BE2C (cell line): ENCODE measurements around the gene OSBPL6.
A peak's percentile ranks its signal among the peaks of the same experiment; 100 is the strongest.

Experiments used
- DNase-seq: peaks from one replicate; pipeline ENCODE4 v3.0.0-alpha.2; 2020
- H3K27me3 ChIP-seq: fragments of 250-450 bp; sonication (Bioruptor Pico); 2 replicates; pipeline ENCODE4 v1.5.1; 2020; ENCODE audit warnings: mild to moderate bottlenecking
- H3K36me3 ChIP-seq: fragments of 250-450 bp; sonication (Bioruptor Pico); 2 replicates; pipeline ENCODE4 v1.5.1; 2020; ENCODE audit warnings: mild to moderate bottlenecking
- H3K4me1 ChIP-seq: fragments of 250-450 bp; sonication (Bioruptor Pico); 2 replicates; pipeline ENCODE4 v1.5.1; 2020
- H3K4me3 ChIP-seq: 2 replicates; pipeline ENCODE4 v1.5.1; 2011; ENCODE audit warnings: low read depth, low read length
- H3K9me3 ChIP-seq: fragments of 250-450 bp; sonication (Bioruptor Pico); 2 replicates; pipeline ENCODE4 v1.5.1; 2020
- CTCF ChIP-seq: IDR thresholded peaks from 2 replicates; pipeline ENCODE4 v1.5.1; 2012; ENCODE audit warnings: mild to moderate bottlenecking, low read depth, low read length

OSBPL6 gene

GRCh38 chr2:178202927-178203326 is 8.6 kb downstream of the OSBPL6 start:
- H3K4me1 ChIP-seq = no peaks in the 10 kb centered on the region

GRCh38 chr2:178204977-178205376 is 10.7 kb downstream of the OSBPL6 start:
- Histone ChIP-seq H3K9me3 (no peaks in the 10 kb centered on the region), H3K4me1 (no peaks in the 10 kb centered on the region), H3K36me3 (no peaks in the 10 kb centered on the region), H3K4me3 (no peak overlapping the region), H3K27me3 (no peaks in the 10 kb centered on the region)
- TF ChIP-seq CTCF = no peak
- no peak for DNase-seq

More at GRCh38 chr2:178202927-178203326, 8.6 kb downstream of the OSBPL6 start:
- no peaks in the 10 kb centered on the region for H3K27me3 ChIP-seq
- H3K36me3 ChIP-seq = no peaks in the 10 kb centered on the region
- TF ChIP-seq CTCF = no peak
- H3K4me3 ChIP-seq = no peak overlapping the region
- DNase-seq = no peak
- H3K9me3 ChIP-seq = no peaks in the 10 kb centered on the region

GRCh38 chr2:178205853-178206521 is 11.7 kb downstream of the OSBPL6 start:
- Histone ChIP-seq H3K4me3 (no peak overlapping the region), H3K4me1 (no peaks in the 10 kb centered on the region), H3K36me3 (no peaks in the 10 kb centered on the region), H3K27me3 (no peaks in the 10 kb centered on the region), H3K9me3 (no peaks in the 10 kb centered on the region)
- DNase-seq = no peak
- no peak for TF ChIP-seq CTCF

- Histone ChIP-seq H3K36me3 (no peaks in the 10 kb centered on the region), H3K9me3 (no peaks in the 10 kb centered on the region), H3K4me3 (no peak overlapping the region), H3K4me1 (no peaks in the 10 kb centered on the region), H3K27me3 (no peaks in the 10 kb centered on the region)
- no peak for DNase-seq
- no peak for TF ChIP-seq CTCF
These were observed 14.0 kb downstream of the OSBPL6 start for GRCh38 chr2:178208336-178208735.

GRCh38 chr2:178208817-178209216 is 14.5 kb downstream of the OSBPL6 start:
- Histone ChIP-seq H3K4me3 (no peak overlapping the region), H3K4me1 (no peaks in the 10 kb centered on the region), H3K36me3 (no peaks in the 10 kb centered on the region), H3K9me3 (no peaks in the 10 kb centered on the region), H3K27me3 (no peaks in the 10 kb centered on the region)
- DNase-seq = no peak
- peak; percentile 39 for TF ChIP-seq CTCF

GRCh38 chr2:178211460-178211859 is 17.1 kb downstream of the OSBPL6 start:
- DNase-seq = no peak
- no peaks in the 10 kb centered on the region for H3K4me1 ChIP-seq
- no peaks in the 10 kb centered on the region for H3K36me3 ChIP-seq
- no peak for TF ChIP-seq CTCF
- H3K4me3 ChIP-seq = no peak overlapping the region
- H3K27me3 ChIP-seq = no peaks in the 10 kb centered on the region
- H3K9me3 ChIP-seq = no peaks in the 10 kb centered on the region
